GM19397 (cell line): ENCODE measurements around the gene CRTAP.
"Not testable (repeated sequence)": the region's sequence is repeated elsewhere in the genome, so short reads cannot be mapped to it uniquely, and the experiment has no call there.

Experiments
- ATAC-seq: cut with Tn5 transposase; IDR thresholded peaks from one replicate; pipeline ENCODE4 v1.9.1; 2021; ENCODE audit warnings: mild to moderate bottlenecking, moderate library complexity; ENCODE audit not compliant: unreplicated experiment

CRTAP gene

GRCh38 chr3:33099109-33099645 is 14.6 kb upstream of the CRTAP start:
- no peak for ATAC-seq

GRCh38 chr3:33099701-33100100 is 14.1 kb upstream of the CRTAP start:
- no peak for ATAC-seq

GRCh38 chr3:33100229-33100628 is 13.6 kb upstream of the CRTAP start:
- ATAC-seq, result no peak

GRCh38 chr3:33103034-33103433 is 10.8 kb upstream of the CRTAP start:
- no peak for ATAC-seq

GRCh38 chr3:33103480-33103879 is 10.3 kb upstream of the CRTAP start:
- no peak for ATAC-seq

- ATAC-seq, result no peak
These were observed 9.0 kb upstream of the CRTAP start for GRCh38 chr3:33104803-33105202.

GRCh38 chr3:33105341-33105948 is 8.4 kb upstream of the CRTAP start:
- no peak for ATAC-seq

- ATAC-seq, result not testable (repeated sequence)
These were observed 7.0 kb upstream of the CRTAP start for GRCh38 chr3:33106854-33107253.

- ATAC-seq, result no peak
These were observed 2.2 kb upstream of the CRTAP start for GRCh38 chr3:33111581-33111980.

GRCh38 chr3:33114622-33115023 is 809 bp downstream of the CRTAP start:
- no peak for ATAC-seq

GRCh38 chr3:33115024-33115768 is 1.4 kb downstream of the CRTAP start:
- ATAC-seq, result no peak

GRCh38 chr3:33117461-33117860 is 3.6 kb downstream of the CRTAP start:
- ATAC-seq, result no peak

- no peak for ATAC-seq
These were observed 6.1 kb downstream of the CRTAP start for GRCh38 chr3:33119891-33120290.

- no peak for ATAC-seq
These were observed 9.2 kb downstream of the CRTAP start for GRCh38 chr3:33122991-33123390.

- ATAC-seq, result no peak
These were observed 10.8 kb downstream of the CRTAP start for GRCh38 chr3:33124638-33125037.

- ATAC-seq, result no peak
These were observed 12.0 kb downstream of the CRTAP start for GRCh38 chr3:33125840-33126239.

GRCh38 chr3:33128706-33129105 is 14.9 kb downstream of the CRTAP start:
- ATAC-seq, result no peak

GRCh38 chr3:33130144-33130543 is 16.3 kb downstream of the CRTAP start:
- ATAC-seq, result no peak

- ATAC-seq, result peak; percentile 74
These were observed 17.7 kb downstream of the CRTAP start for GRCh38 chr3:33131331-33132018.

- peak; percentile 24 for ATAC-seq
These were observed 18.2 kb downstream of the CRTAP start for GRCh38 chr3:33132019-33132360.

GRCh38 chr3:33134026-33134625 is 20.3 kb downstream of the CRTAP start:
- ATAC-seq, result no peak

- no peak for ATAC-seq
These were observed 23.9 kb downstream of the CRTAP start for GRCh38 chr3:33137691-33138090.
